Ovary (tissue), 9 donors: ENCODE results near the gene RELL1. TPM values are rescaled to one million over a fixed set of nuclear protein-coding genes. Genes with fewer than 3 reads are reported as not detected.

ENCODE experiments used
- DNase-seq, 5 donors: peaks; one replicate each; pipeline ENCODE4 v3.0.0-alpha.2; 2019 to 2020
- H3K27ac ChIP-seq, 2 donors: fragments of 200-600 bp; one replicate each; pipeline versions ENCODE4 v1.5.1 to v1.8.0; 2019 to 2022
- H3K27me3 ChIP-seq: fragments of 200-600 bp; one replicate; pipeline ENCODE4 v1.8.0; 2022
- H3K36me3 ChIP-seq: fragments of 200-600 bp; sonication (generic); one replicate; pipeline ENCODE4 v1.5.1; 2019
- H3K4me1 ChIP-seq: one replicate; pipeline ENCODE4 v1.8.1; 2013; ENCODE audit warnings: mild to moderate bottlenecking, moderate library complexity; ENCODE audit not compliant: insufficient read depth
- H3K4me3 ChIP-seq: fragments of 200-600 bp; sonication (generic); one replicate; pipeline ENCODE4 v1.5.1; 2017
- H3K9me3 ChIP-seq, 2 donors: fragments of 200-600 bp in 1 of 2; sonication (generic) in 1 of 2; one replicate each; pipeline versions ENCODE4 v1.5.1 to v1.8.1; 2013 to 2019; ENCODE audit warnings: mild to moderate bottlenecking in 1 of 2, moderate library complexity in 1 of 2
- EP300 ChIP-seq: sonication (generic); formaldehyde crosslinking; IDR thresholded peaks from one replicate; pipeline ENCODE4 v1.6.1; 2017; ENCODE audit warnings: antibody characterized with exemption
- POLR2A ChIP-seq: fragments of 450-650 bp; IDR thresholded peaks from one replicate; pipeline ENCODE4 v1.6.1; 2017; ENCODE audit warnings: antibody characterized with exemption, mild to moderate bottlenecking, moderate library complexity
- WGBS, 3 donors: extraction: QIAGEN DNeasy Blood & Tissue Kit in 1 of 3; methylation state at CpG; one replicate each; pipeline versions ENCODE4 v1.1.5 to v1.1.7; 2013 to 2017; 5-methylcytosine and 5-hydroxymethylcytosine counted together
- intact Hi-C, 4 donors: fragments of 100-400 bp; cut with DNase I; formaldehyde crosslinking; loops; one replicate each; pipeline versions ENCODE4 v1.11.0 to v1.15.1; 2022 to 2023
- polyA plus RNA-seq, 2 donors: library from polyadenylated mRNA; stranded (reverse); fragments of 200-250 nt in 1 of 2; fragments of 350-450 nt in 1 of 2; fragmentation: Illumina TruSeq in 1 of 2; extraction: RNeasy Lipid Tissue Mini Kit (QIAGEN cat#74804) in 1 of 2; gene quantifications; one replicate each; pipeline ENCODE4 v1.2.3, GENCODE V29; 2013 to 2014
- total RNA-seq, 7 donors: library from RNA; depleted of rRNA in 2 of 7; stranded (reverse); fragments of >200 nt in 2 of 7; fragmentation: NEBNext Ultra II Directional in 3 of 7; extraction: Animal tissue kit (Norgen Biotek cat#: 25700) in 3 of 7; gene quantifications; one replicate each; pipeline versions ENCODE4 v1.1.0 to v1.2.4, GENCODE V29; 2016 to 2023
- TF ChIP-seq, protein P1 (sequence below), 3 donors: fragments of 450-650 bp in 2 of 3; fragments of 200-600 bp in 1 of 3; IDR thresholded peaks; one replicate each; pipeline versions ENCODE4 v1.5.1 to v1.8.0; 2016 to 2022; ENCODE audit warnings: antibody characterized with exemption in 3 of 3, mild to moderate bottlenecking in 1 of 3
- donor health status: DM: no; HTN: no; CAD: no; lungs with moderate emphysema.
- donor health status: DM: no; HTN: no; CAD: no.
- donor health status: Bipolar disorder and iron deficiency.
- donor health status: DM: yes; HTN: yes; CAD: no.
- donor health status: DM: no; HTN: no; CAD: no.
- donor health status: DM: yes; HTN: yes; CAD: no.

The RELL1 gene
- total and polyA plus RNA-seq, 9 donors, result 4.1 to 31.4 (median 24.0) TPM

DNA sequence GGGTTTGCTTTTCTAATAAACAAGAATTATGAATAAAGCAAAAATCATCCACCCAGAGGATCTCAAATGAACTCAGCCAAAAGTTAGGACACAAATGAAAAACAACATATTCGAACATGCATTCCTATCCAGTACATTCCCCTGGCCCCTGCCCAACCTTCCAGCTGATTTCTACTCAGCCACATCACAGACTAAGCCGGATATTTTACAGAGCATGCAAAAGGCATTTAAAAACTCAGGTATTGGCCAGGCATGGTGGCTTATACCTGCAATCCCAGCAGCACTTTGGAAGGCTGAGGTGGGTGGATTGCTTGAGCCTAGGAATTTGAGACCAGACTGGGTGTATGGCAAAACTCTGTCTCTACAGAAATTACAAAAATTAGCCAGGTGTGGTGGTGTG is 54.6 kb downstream of the RELL1 start:
- WGBS, 3 donors, result 4 to 9% (median 7%) methylated on average over 2 of the region's 2 CpGs
- DNase-seq, result peak; percentile 68 to 94 (median 86)
- H3K36me3 ChIP-seq, result no peaks in the 10 kb centered on the region
- H3K4me1 ChIP-seq, result peaks cover 8% of the 10 kb centered on the region
- intact Hi-C loops, result no loop called here
- H3K9me3 ChIP-seq, result no peaks in the 10 kb centered on the region
- no peak overlapping the region for H3K4me3 ChIP-seq
- no peak overlapping the region for H3K27ac ChIP-seq
- no peak for TF ChIP-seq EP300
- TF ChIP-seq, protein P1, sequence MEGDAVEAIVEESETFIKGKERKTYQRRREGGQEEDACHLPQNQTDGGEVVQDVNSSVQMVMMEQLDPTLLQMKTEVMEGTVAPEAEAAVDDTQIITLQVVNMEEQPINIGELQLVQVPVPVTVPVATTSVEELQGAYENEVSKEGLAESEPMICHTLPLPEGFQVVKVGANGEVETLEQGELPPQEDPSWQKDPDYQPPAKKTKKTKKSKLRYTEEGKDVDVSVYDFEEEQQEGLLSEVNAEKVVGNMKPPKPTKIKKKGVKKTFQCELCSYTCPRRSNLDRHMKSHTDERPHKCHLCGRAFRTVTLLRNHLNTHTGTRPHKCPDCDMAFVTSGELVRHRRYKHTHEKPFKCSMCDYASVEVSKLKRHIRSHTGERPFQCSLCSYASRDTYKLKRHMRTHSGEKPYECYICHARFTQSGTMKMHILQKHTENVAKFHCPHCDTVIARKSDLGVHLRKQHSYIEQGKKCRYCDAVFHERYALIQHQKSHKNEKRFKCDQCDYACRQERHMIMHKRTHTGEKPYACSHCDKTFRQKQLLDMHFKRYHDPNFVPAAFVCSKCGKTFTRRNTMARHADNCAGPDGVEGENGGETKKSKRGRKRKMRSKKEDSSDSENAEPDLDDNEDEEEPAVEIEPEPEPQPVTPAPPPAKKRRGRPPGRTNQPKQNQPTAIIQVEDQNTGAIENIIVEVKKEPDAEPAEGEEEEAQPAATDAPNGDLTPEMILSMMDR (IDR thresholded peaks at IDR 0.05), result no peak
- TF ChIP-seq POLR2A, result no peak
- H3K27me3 ChIP-seq, result no peaks in the 10 kb centered on the region

DNA sequence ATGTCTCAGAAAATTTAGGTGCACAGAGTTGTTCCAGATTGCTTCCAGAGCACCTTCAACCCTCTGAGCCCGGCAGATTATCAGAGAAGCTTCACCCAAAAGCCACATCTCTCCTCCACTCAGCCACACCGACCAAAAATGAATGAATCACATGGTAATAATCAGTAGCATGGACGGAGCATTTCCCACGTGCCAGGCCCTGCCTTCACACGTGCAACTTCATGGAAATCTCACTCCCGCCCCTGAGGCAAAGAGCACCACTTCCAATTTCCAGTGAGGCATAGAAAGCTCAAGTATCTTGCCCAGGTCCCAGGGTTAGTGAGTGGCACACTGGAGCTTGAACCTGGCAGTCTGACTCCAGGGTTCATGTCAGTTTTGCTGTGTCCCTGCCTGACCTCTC is 56.5 kb downstream of the RELL1 start:
- peaks cover 8% of the 10 kb centered on the region for H3K4me1 ChIP-seq
- TF ChIP-seq, protein P1 (IDR thresholded peaks at IDR 0.05), result no peak
- TF ChIP-seq EP300 (no peak), POLR2A (no peak)
- no peak overlapping the region for H3K27ac ChIP-seq
- no peak overlapping the region for H3K4me3 ChIP-seq
- no peaks in the 10 kb centered on the region for H3K9me3 ChIP-seq
- DNase-seq, result no peak
- H3K36me3 ChIP-seq, result no peaks in the 10 kb centered on the region
- no peaks in the 10 kb centered on the region for H3K27me3 ChIP-seq
- intact Hi-C loops, result no loop called here
- 94 to 96% (median 95%) methylated on average over 6 of the region's 6 CpGs for WGBS, 3 donors

DNA sequence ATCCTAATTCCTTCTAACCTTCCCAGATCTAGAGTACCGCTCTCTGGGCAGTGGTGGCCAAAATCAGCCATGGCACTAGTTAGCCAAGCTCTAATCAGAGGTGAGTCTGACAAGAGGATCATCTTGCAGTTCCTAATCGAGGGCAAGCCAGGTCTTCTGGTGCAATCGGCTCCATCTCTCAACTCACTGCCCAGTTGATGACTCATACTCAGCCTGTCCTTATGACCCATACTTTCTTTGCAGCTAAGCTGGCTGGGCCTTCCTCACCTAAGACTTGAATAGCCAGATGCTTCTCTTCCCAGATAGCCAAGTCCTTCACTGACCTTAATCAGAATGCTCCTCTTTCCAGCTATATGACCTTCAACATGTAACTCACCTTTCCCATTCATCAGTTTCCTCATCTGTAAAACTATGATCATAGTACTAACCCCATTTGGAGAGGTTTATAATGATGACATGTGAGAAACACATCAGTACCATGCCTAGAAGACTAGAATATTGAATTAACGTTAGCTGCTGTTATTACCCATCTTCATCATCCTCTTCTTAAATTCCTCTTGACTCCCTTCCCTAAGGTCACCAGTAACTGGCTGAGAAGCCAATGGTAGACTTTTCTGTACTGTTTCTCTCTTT is 57.1 kb downstream of the RELL1 start:
- H3K4me1 ChIP-seq, result peaks cover 8% of the 10 kb centered on the region
- intact Hi-C loops, result no loop called here
- H3K27ac ChIP-seq, result no peak overlapping the region
- TF ChIP-seq, protein P1 (IDR thresholded peaks at IDR 0.05), result no peak
- no peak overlapping the region for H3K4me3 ChIP-seq
- no peaks in the 10 kb centered on the region for H3K27me3 ChIP-seq
- no peak for DNase-seq
- H3K9me3 ChIP-seq, result no peaks in the 10 kb centered on the region
- H3K36me3 ChIP-seq, result no peaks in the 10 kb centered on the region
- WGBS, 3 donors, result 62 to 79% (median 76%) methylated on average over 4 of the region's 4 CpGs

DNA sequence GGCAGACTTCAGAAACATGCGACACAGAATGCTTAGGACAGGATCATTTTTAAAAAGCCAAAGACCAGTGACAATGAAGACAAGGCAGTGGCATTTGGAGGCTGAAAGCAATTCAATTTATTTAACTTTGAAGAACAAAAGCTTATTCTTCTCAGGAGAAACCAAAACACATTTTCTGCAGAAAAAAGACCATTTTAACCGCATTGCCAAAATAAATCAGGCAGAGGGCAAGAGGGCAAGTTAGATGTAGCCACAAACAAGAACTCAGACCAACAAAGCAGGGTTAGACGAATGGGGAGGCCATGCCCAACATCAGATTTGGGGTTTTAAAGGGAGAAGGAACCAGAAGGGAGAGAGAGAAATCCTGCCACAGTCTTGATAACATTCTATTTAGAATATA is 58.9 kb downstream of the RELL1 start:
- TF ChIP-seq POLR2A (no peak), EP300 (no peak)
- TF ChIP-seq, protein P1 (IDR thresholded peaks at IDR 0.05), result no peak
- Histone ChIP-seq H3K4me3 (no peak overlapping the region), H3K9me3 (no peaks in the 10 kb centered on the region), H3K36me3 (no peaks in the 10 kb centered on the region), H3K4me1 (peaks cover 8% of the 10 kb centered on the region), H3K27ac (no peak overlapping the region), H3K27me3 (no peaks in the 10 kb centered on the region)
- intact Hi-C loops, result no loop called here
- DNase-seq, result no peak
- WGBS, 3 donors, result 44 to 48% (median 47%) methylated on average over 3 of the region's 3 CpGs
